Skeletal muscle cell (primary cell): ENCODE measurements around the gene MSX1.
A peak's percentile ranks its signal among the peaks of the same experiment; 100 is the strongest.
"Not testable (repeated sequence)": the region's sequence is repeated elsewhere in the genome, so short reads cannot be mapped to it uniquely, and the experiment has no call there.

Experiments
- DNase-seq: peaks from one replicate; pipeline ENCODE4 v3.0.0-alpha.2; 2010; ENCODE audit warnings: low read depth
- H3K4me3 ChIP-seq: 2 replicates; pipeline ENCODE4 v1.5.1; 2011; ENCODE audit warnings: low read depth, mild to moderate bottlenecking, control low read depth, low read length, moderate library complexity

The MSX1 gene

GRCh38 chr4:4859325-4859798, at the start of gene MSX1:
MSX1 (plus strand) TSS chr4:4859665; CDS start chr4:4859900, 235 bp downstream.
- DNase-seq, result peak; percentile 25
- peak within 1 kb of the TSS; percentile 47 for H3K4me3 ChIP-seq

DNA sequence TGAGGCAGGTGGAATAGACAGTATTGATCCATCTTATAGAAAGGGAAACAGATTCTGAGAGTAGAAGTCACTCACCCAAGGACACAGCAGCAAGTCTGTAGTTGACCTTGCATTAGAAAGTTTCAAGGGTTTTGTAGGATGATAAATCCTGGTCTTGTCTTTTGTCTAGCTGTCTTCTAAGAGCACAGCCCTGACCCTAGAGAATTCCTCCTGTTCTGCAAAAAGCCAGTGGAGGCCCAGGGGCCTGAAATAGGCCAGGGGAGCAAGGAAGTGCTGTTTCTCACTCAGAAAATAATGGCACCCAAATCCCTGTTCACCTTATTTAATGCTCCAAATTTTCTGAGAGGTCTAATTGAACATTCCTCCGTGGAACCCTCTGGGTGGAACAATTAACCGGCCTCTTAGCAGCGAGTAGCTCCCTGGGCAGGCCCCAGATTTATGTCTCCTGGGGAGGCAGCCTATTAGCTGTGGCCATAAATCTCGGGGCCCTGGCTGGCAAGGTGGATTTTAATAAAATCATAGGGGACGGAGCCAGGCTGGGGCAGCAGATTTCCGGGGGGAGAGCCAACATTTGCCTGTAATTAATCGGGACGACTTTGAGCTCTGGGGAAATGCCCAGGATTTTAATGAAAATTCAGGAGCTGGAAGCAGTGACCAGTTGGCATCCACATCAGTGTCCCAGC, 49.2 kb upstream of the MSX1 start:
- DNase-seq, result no peak
- no peak overlapping the region for H3K4me3 ChIP-seq

GRCh38 chr4:4810778-4811177, 48.7 kb upstream of the MSX1 start:
- DNase-seq, result no peak
- no peak overlapping the region for H3K4me3 ChIP-seq

DNA sequence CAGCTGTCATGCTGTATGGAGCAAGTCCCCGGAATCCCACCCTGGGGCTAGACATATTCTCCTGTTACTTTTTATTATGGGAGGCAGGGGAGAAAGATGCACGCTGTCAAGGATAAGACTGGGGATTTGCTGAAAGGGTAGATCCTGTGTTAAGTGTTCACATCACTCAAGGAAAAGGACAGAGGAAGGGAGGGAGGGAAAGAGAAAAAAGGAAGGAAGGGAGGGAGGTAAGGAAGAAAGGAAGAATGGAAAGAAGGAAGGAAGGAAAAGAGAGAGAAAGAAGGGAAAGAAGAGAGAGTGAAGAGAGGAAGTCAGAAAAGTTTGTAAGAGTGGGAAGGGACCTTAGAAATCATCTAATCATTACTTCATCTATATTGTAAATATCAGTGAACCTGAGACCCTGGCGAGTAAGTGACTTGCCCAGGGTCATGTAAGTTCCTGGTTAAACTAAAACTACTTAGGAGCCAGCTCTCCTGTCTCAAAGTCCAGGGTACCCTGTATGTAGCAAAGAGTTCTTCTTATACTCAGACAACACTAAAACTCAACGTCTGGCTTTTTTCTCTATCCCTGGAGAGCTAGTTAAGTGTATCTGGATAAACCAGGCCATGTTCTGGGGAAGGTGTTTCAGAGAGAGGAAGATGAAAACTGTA, 47.2 kb upstream of the MSX1 start:
- no peak for DNase-seq
- H3K4me3 ChIP-seq, result no peak overlapping the region

- no peak for DNase-seq
- H3K4me3 ChIP-seq, result no peak overlapping the region
Measured at GRCh38 chr4:4818415-4819212, 40.9 kb upstream of the MSX1 start.

DNA sequence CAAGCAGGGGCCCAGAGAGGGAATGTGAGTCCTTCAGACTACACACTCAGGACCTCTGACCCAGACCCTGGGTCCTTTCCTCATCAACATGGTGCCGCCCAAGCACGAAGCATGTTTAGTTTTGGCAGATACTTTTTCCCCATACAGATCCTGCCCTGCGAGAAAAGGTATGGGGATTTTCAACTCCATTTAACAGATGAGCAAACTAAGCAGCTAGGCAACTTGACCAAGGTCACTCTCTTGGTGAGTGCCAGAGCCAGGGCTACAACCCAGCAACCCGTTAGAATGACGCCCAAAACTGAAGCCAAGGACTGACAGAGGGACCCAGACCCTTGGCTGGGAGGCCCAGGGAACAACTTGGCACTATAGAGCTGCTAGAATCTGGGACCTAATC, 40.3 kb upstream of the MSX1 start:
- no peak overlapping the region for H3K4me3 ChIP-seq
- DNase-seq, result no peak

DNA sequence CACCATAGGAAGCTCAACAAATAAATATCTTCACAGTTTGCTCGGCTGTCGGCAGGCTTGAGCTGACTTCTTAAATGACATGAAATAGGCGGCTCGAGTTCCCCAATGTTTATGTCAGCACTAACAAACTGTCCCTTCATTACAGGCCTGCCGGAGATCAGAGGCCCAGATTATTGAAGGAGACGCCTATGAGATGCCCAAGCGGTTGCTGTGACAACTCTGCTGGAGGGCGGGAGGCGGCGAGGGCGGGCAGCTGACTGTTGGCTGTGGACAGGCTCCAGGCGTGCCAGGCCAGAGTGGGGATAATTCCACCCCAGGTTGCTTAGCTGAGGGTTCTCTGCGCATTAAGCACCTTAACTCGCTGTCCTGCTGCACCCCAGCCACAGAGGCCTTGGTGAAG, 39.2 kb upstream of the MSX1 start:
- no peak overlapping the region for H3K4me3 ChIP-seq
- DNase-seq, result no peak

DNA sequence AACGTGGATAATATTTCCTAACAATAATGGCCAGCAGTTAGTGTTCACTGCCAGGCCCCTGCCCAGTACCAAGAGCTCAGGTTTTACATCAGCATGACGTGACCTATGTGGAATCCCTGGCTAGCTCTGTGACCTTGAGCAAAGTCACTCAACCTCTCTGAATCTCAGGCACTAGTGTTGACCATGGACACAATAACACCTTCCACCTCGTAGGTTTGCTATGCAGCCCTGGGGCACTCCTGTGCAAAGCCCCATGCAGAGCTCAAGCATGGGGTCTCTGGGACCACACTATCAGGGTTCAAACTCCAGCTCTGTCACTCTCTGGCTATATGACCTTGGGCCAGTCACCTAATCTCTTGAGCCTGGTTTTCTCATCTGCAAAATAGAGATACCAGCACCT, 38.7 kb upstream of the MSX1 start:
- no peak overlapping the region for H3K4me3 ChIP-seq
- DNase-seq, result no peak

GRCh38 chr4:4821577-4821976, 37.9 kb upstream of the MSX1 start:
- no peak overlapping the region for H3K4me3 ChIP-seq
- no peak for DNase-seq

DNA sequence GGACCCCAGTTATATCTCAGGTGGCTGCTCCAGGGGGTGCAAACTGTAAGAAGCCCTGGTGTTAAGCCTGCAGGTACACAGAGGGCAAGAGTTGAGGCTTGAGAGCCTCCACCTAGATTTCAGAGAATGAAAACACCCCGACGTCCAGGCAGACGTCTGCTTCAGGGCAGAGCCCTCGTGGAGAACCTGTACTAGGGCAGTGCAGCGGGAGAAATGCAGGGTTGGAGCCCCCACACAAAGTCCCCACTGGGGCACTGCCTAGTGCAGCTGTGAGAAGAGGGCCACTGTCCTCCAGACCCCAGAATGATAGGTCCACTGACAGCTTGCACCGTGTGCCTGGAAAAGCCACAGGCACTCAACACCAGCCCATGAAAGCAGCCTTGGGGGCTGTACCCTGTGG, 37.2 kb upstream of the MSX1 start:
- DNase-seq, H3K4me3 ChIP-seq: not testable (repeated sequence)

DNA sequence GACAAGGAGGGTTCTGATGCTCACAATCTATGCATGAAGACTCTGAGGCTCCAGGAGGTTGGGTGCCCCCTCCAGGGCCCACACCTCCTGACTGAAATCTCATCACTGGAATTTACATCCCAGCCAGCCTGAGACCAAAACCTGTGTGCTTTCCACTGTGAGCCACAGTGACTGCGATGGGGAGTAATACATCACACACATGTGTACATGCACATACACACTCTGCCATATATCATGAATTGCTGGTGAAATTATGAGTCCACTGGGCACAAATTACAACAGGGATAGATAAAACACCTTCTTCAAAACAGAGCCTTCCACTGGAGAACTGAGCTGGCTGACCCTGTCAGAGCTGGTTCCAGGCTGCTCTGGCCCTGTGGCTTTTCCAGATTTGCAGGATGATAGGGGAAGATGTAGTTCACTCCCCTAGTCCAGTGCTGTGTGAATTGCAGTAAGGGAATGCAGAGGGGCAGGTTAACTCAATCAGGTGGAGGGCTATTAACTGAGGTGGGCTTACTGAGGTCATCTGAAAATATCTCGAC, 35.8 kb upstream of the MSX1 start:
- DNase-seq, result no peak

GRCh38 chr4:4824232-4824631, 35.2 kb upstream of the MSX1 start:
- no peak overlapping the region for H3K4me3 ChIP-seq
- no peak for DNase-seq

More for the DNA sequence above, 35.8 kb upstream of the MSX1 start:
- no peak overlapping the region for H3K4me3 ChIP-seq

DNA sequence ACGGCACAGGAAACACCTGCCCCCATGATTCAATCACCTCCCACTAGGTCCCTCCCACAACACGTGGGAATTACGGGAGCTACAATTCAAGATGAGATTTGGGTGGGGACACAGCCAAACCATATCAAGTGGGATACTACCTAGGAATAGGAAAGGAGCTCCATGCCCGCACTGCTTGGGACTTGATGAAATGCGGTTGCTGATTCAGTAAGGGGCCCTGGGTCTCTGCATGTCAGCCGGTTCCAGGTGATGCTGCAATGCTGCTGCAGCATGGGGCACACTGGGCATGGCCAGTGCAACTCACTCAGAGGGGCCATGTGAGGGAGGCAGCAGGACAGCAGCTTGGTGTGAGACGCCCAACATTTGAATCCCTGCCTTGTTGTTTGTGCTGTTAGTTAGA, 34.0 kb upstream of the MSX1 start:
- no peak for DNase-seq
- H3K4me3 ChIP-seq, result no peak overlapping the region

DNA sequence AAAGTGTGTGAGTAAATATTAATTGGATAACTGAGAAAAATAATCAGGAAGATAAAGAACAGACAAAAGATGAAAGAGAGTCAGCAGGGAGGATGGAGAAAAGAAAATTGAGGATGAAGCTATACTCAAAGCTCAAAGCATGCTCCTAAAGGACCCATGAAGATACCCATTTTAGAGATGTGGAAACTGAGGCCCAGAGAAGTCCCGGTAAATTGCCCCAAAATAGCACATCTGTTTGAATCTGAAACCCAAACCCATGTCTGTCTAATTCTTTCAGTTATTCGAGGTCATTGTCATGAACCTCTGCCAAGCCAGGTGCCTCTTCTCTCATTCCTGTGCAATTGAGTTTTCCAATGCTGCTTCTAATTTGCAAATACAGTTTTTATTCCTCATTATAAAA, 29.6 kb upstream of the MSX1 start:
- no peak overlapping the region for H3K4me3 ChIP-seq
- no peak for DNase-seq

DNA sequence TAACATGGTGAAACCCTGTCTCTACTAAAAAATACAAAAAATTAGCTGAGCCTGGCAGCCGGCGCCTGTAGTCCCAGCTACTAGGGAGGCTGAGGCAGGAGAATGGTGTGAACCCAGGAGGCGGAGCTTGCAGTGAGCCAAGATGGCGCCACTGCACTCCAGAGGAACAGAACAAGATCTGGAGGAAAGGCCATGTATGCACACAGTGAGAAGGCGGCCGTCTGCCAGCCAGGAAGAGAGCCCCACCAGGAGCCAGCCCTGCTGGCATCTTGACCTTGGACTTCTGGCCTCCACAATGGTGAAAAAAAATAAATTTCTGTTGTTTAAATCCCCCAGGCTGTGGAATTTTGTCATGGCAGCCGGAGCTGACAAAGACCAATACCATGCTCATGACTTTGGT, 28.2 kb upstream of the MSX1 start:
- no peak for DNase-seq

GRCh38 chr4:4831825-4832224, 27.6 kb upstream of the MSX1 start:
- no peak overlapping the region for H3K4me3 ChIP-seq
- no peak for DNase-seq

More for the DNA sequence above, 28.2 kb upstream of the MSX1 start:
- H3K4me3 ChIP-seq, result no peak overlapping the region

GRCh38 chr4:4836044-4836443, 23.4 kb upstream of the MSX1 start:
- DNase-seq, result no peak
- H3K4me3 ChIP-seq, result no peak overlapping the region

GRCh38 chr4:4837316-4837715, 22.1 kb upstream of the MSX1 start:
- H3K4me3 ChIP-seq, result no peak overlapping the region
- DNase-seq, result no peak

GRCh38 chr4:4838051-4838935, 21.2 kb upstream of the MSX1 start:
- no peak for DNase-seq
- no peak overlapping the region for H3K4me3 ChIP-seq
